Retinal pigment epithelial cell (primary cell): Measurements from ENCODE around the gene SPSB2.

Source experiments
- DNase-seq: peaks from one replicate; pipeline ENCODE4 v3.0.0-alpha.2; 2010; ENCODE audit warnings: low read depth
- H3K4me3 ChIP-seq: 2 replicates; pipeline ENCODE4 v1.5.1; 2011; ENCODE audit warnings: mild to moderate bottlenecking, low read length, control low read depth, moderate library complexity
- TF ChIP-seq, protein P1 (sequence below): conservative IDR thresholded peaks from 2 replicates; pipeline ENCODE4 v1.5.1; 2011; ENCODE audit warnings: low read depth, low read length, control low read depth, inconsistent platforms

The SPSB2 gene

DNA sequence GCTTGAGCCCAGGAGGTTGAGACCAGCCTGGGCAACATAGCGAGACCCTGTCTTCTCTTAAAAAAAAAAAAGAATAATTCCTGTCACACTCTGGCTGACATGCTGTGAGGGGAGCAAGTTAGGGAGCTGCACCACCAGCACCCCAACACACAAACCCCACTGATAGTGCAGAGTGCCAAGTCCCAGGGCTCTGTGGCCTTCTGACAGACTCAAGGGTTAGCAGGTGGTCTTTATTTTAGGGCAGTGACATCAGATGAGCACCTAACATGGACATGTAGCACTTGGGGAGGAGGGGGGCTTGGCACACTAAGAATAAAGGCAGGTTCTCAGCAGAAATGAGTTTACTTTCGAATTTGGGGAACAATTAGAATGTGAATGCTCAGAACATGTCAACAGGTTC, 14.3 kb downstream of the SPSB2 start:
- TF ChIP-seq, protein P1, sequence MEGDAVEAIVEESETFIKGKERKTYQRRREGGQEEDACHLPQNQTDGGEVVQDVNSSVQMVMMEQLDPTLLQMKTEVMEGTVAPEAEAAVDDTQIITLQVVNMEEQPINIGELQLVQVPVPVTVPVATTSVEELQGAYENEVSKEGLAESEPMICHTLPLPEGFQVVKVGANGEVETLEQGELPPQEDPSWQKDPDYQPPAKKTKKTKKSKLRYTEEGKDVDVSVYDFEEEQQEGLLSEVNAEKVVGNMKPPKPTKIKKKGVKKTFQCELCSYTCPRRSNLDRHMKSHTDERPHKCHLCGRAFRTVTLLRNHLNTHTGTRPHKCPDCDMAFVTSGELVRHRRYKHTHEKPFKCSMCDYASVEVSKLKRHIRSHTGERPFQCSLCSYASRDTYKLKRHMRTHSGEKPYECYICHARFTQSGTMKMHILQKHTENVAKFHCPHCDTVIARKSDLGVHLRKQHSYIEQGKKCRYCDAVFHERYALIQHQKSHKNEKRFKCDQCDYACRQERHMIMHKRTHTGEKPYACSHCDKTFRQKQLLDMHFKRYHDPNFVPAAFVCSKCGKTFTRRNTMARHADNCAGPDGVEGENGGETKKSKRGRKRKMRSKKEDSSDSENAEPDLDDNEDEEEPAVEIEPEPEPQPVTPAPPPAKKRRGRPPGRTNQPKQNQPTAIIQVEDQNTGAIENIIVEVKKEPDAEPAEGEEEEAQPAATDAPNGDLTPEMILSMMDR: no peak
- no peak overlapping the region for H3K4me3 ChIP-seq
- no peak for DNase-seq

DNA sequence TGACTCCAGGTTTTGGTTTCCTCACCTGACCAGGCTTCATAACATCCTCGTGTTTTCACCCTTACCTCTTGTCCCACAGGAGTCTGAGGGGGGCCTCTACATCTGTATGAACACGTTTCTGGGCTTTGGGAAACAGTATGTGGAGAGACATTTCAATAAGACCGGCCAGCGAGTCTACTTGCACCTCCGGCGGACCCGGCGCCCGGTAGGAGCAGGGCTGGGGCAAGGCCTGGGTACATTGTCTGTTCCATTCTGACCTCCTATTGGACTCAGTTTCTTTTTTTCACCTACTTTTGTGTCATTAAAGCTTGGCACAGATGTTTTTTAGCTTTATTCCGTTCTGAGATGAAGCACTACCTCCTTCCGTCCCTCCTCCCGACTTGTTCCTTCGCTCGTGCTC, 17.8 kb downstream of the SPSB2 start:
- TF ChIP-seq, protein P1: no peak
- H3K4me3 ChIP-seq: no peak overlapping the region
- no peak for DNase-seq

DNA sequence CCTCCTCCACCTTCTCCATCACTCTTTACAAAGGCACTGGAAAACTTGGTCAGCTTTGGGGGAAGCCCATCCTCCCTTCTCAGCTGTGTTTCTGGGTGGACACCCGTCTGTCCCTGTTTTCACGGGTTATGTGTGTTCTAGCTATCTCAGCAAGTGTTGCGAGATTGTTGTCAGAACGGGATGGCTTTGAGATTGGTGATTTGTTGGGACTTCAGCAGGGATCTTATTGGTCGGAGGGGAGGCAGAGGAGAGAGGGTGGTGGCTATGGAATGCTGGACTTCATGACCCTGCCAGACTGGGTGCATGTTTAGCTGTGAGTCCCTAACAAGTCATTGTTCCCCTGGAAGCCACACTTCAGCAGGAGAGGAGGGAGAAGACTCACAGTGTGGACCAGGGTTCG, 19.1 kb downstream of the SPSB2 start:
- H3K4me3 ChIP-seq: no peak overlapping the region
- TF ChIP-seq, protein P1: no peak
- DNase-seq: no peak

DNA sequence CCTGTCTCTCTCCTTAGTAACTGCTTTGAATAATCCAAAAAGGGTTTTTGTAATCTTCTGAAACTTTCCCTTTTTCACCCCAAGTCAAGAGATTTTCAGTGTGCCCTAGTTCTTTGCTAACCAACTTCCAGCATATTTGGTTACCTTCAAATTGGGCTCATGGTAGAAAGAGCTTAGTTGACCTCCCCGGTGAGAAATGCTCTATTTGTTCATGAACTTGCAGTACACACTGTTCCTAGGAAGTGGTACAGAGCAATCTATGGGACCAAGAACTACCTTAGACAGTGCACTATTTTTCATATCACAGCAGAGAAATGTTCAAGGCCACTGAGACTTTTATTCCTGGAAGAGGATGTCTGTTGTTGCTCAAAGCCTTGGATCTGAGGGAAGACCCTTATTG, 19.5 kb downstream of the SPSB2 start:
- no peak overlapping the region for H3K4me3 ChIP-seq
- TF ChIP-seq, protein P1: no peak
- DNase-seq: no peak

DNA sequence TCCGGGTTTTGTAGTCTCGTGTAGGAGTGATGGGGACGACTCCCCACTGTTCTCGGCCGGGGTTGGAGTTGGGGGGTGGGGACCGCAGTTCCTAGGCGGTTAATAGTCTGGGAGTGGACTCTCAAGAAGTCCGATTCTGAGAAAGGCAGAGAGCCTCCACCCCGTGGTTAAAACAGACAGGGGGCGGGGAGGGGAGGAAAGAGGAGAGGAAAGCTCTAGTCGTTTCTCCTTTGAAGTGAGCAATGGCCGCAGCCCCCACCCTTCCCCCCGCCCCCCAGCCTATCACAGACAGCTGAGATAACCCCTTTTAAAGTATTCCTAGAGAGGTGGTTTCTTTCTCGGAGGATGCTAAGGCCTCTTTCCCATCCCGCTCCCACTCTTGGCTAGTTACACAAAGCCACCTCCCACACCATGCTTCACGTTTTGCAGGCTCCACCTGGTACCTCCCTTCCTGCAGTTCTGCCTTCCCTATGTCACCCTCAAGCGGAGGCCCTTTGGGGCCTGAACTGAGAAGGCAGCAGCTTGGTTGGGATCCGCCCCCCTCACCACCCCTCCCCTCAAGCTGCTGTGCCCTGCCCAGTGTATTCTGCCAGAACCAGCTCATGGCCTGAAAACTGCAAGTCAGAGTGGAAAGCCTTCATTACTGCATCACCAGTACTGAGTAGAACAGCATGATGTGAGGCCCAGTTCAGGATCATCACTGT, 20.3 kb downstream of the SPSB2 start:
- no peak for DNase-seq
- peak overlapping the region; percentile 94 for H3K4me3 ChIP-seq
- TF ChIP-seq, protein P1: no peak

DNA sequence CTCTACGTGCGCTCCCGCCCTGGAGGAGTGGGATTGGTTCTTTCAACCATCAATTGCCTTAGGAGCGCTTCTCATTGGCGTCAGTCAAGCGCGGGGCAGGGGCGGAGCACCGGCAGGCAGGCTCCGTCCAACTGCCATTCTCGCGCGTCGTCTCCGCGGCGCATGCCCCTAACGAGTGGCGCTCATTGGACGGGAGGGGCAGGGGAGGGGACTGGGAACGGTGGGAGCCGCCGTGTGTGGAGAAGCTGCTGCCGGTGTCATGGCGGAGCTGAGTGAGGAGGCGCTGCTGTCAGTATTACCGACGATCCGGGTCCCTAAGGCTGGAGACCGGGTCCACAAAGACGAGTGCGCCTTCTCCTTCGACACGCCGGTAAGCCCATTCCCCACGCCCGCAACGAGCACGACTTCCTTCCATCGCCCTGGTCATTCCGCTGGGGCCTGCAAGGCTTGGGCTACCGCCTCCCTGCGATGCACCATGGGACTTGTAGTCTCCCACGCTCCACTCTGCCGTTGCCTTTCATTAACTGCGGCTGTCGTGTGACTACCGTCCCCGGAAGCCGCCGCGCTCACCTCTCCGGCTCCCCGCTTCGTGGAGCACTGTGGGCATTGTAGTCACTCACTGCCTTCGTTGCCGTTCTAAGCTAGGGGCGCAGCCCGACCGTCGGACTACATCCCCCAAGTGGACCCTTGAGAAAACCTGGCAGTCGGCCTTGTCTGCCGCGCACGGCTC, 21.0 kb downstream of the SPSB2 start, which contains the start of gene USP5:
TSS of gene USP5 (plus strand) at position 230 of the 730 bp plus-strand sequence. CDS start at position 260, 30 bp downstream.
- TF ChIP-seq, protein P1: no peak
- DNase-seq: peak; percentile 99
- H3K4me3 ChIP-seq: peak within 1 kb of the TSS; percentile 94
